IPS-15b (cell line): ENCODE results near the gene PMP22.

Experiments
- H3K27me3 ChIP-seq: one replicate; pipeline ENCODE4 v1.6.1; 2013; ENCODE audit warnings: low read length; ENCODE audit not compliant: control insufficient read depth, insufficient read depth
- H3K36me3 ChIP-seq: one replicate; pipeline ENCODE4 v1.6.1; 2013; ENCODE audit warnings: low read length; ENCODE audit not compliant: control insufficient read depth, insufficient read depth
- H3K4me1 ChIP-seq: one replicate; pipeline ENCODE4 v1.6.1; 2013; ENCODE audit warnings: mild to moderate bottlenecking, low read length; ENCODE audit not compliant: control insufficient read depth, insufficient read depth
- H3K4me3 ChIP-seq: one replicate; pipeline ENCODE4 v1.5.1; 2013; ENCODE audit warnings: low read depth, low read length
- H3K9ac ChIP-seq: one replicate; pipeline ENCODE4 v1.6.1; 2013; ENCODE audit warnings: low read depth, mild to moderate bottlenecking, low read length
- H3K9me3 ChIP-seq: one replicate; pipeline ENCODE4 v1.6.1; 2013; ENCODE audit warnings: mild to moderate bottlenecking, low read length; ENCODE audit not compliant: control insufficient read depth, insufficient read depth

PMP22 gene

GRCh38 chr17:15247891-15248529 is 17.1 kb downstream of the PMP22 start:
- no peak overlapping the region for H3K4me3 ChIP-seq
- H3K36me3 ChIP-seq: no peaks in the 10 kb centered on the region
- H3K4me1 ChIP-seq: no peaks in the 10 kb centered on the region
- no peaks in the 10 kb centered on the region for H3K27me3 ChIP-seq
- H3K9ac ChIP-seq: no peak overlapping the region
- no peaks in the 10 kb centered on the region for H3K9me3 ChIP-seq

- no peaks in the 10 kb centered on the region for H3K9me3 ChIP-seq
- H3K36me3 ChIP-seq: no peaks in the 10 kb centered on the region
- H3K27me3 ChIP-seq: no peaks in the 10 kb centered on the region
- no peak overlapping the region for H3K9ac ChIP-seq
- no peak overlapping the region for H3K4me3 ChIP-seq
- no peaks in the 10 kb centered on the region for H3K4me1 ChIP-seq
Observed at GRCh38 chr17:15245054-15245453, 20.1 kb downstream of the PMP22 start.

- H3K4me3 ChIP-seq: no peak overlapping the region
- H3K36me3 ChIP-seq: no peaks in the 10 kb centered on the region
- no peak overlapping the region for H3K9ac ChIP-seq
- no peaks in the 10 kb centered on the region for H3K9me3 ChIP-seq
- H3K27me3 ChIP-seq: no peaks in the 10 kb centered on the region
- no peaks in the 10 kb centered on the region for H3K4me1 ChIP-seq
Observed at GRCh38 chr17:15240644-15241043, 24.5 kb downstream of the PMP22 start.

GRCh38 chr17:15239491-15239890 is 25.6 kb downstream of the PMP22 start:
- no peaks in the 10 kb centered on the region for H3K4me1 ChIP-seq
- H3K9me3 ChIP-seq: no peaks in the 10 kb centered on the region
- no peak overlapping the region for H3K4me3 ChIP-seq
- no peak overlapping the region for H3K9ac ChIP-seq
- no peaks in the 10 kb centered on the region for H3K27me3 ChIP-seq
- no peaks in the 10 kb centered on the region for H3K36me3 ChIP-seq

- Histone ChIP-seq H3K9ac (no peak overlapping the region), H3K4me1 (no peaks in the 10 kb centered on the region), H3K27me3 (no peaks in the 10 kb centered on the region), H3K36me3 (no peaks in the 10 kb centered on the region), H3K4me3 (no peak overlapping the region), H3K9me3 (no peaks in the 10 kb centered on the region)
Observed at GRCh38 chr17:15238676-15239422, 26.3 kb downstream of the PMP22 start.

- Histone ChIP-seq H3K9ac (no peak overlapping the region), H3K4me3 (no peak overlapping the region), H3K27me3 (no peaks in the 10 kb centered on the region), H3K4me1 (no peaks in the 10 kb centered on the region), H3K9me3 (no peaks in the 10 kb centered on the region), H3K36me3 (no peaks in the 10 kb centered on the region)
Observed at GRCh38 chr17:15238057-15238456, 27.1 kb downstream of the PMP22 start.

- Histone ChIP-seq H3K27me3 (no peaks in the 10 kb centered on the region), H3K4me3 (no peak overlapping the region), H3K36me3 (no peaks in the 10 kb centered on the region), H3K9ac (no peak overlapping the region), H3K9me3 (no peaks in the 10 kb centered on the region), H3K4me1 (no peaks in the 10 kb centered on the region)
Observed at GRCh38 chr17:15237106-15237425, 28.1 kb downstream of the PMP22 start.

- Histone ChIP-seq H3K4me3 (no peak overlapping the region), H3K9ac (no peak overlapping the region), H3K9me3 (no peaks in the 10 kb centered on the region), H3K36me3 (no peaks in the 10 kb centered on the region), H3K27me3 (no peaks in the 10 kb centered on the region), H3K4me1 (no peaks in the 10 kb centered on the region)
Observed at GRCh38 chr17:15236281-15237105, 28.6 kb downstream of the PMP22 start.

- Histone ChIP-seq H3K36me3 (peaks cover 3% of the 10 kb centered on the region), H3K27me3 (no peaks in the 10 kb centered on the region), H3K9me3 (no peaks in the 10 kb centered on the region), H3K9ac (no peak overlapping the region), H3K4me1 (no peaks in the 10 kb centered on the region), H3K4me3 (no peak overlapping the region)
Observed at GRCh38 chr17:15233971-15234370, 31.2 kb downstream of the PMP22 start.

- Histone ChIP-seq H3K9ac (no peak overlapping the region), H3K4me1 (no peaks in the 10 kb centered on the region)
Observed at GRCh38 chr17:15233022-15233805, 31.9 kb downstream of the PMP22 start.

GRCh38 chr17:15232517-15232915 is 32.6 kb downstream of the PMP22 start:
- H3K27me3 ChIP-seq: no peaks in the 10 kb centered on the region
- no peaks in the 10 kb centered on the region for H3K4me1 ChIP-seq
- peaks cover 3% of the 10 kb centered on the region for H3K36me3 ChIP-seq
- no peak overlapping the region for H3K9ac ChIP-seq
- no peaks in the 10 kb centered on the region for H3K9me3 ChIP-seq
- H3K4me3 ChIP-seq: no peak overlapping the region

More at GRCh38 chr17:15233022-15233805, 31.9 kb downstream of the PMP22 start:
- Histone ChIP-seq H3K27me3 (no peaks in the 10 kb centered on the region), H3K9me3 (no peaks in the 10 kb centered on the region), H3K36me3 (peaks cover 3% of the 10 kb centered on the region), H3K4me3 (no peak overlapping the region)
